Neural cell (in vitro differentiated cells): ENCODE measurements around the gene OR7E24. TPM values are rescaled to one million over a fixed set of nuclear protein-coding genes. Genes with fewer than 3 reads are reported as not detected.

Source experiments
- H2AFZ ChIP-seq: fragments of 200-600, 300-800 bp; sonication (generic), shearing (Covaris generic); 2 replicates; pipeline ENCODE4 v1.6.0; 2014; ENCODE audit warnings: low read depth, mild to moderate bottlenecking, antibody characterized with exemption, low read length, moderate library complexity
- H3F3A ChIP-seq: fragments of 200-600 bp; shearing (Covaris generic); 2 replicates; pipeline ENCODE4 v1.6.1; 2016; ENCODE audit warnings: mild to moderate bottlenecking, moderate library complexity, mixed read lengths, antibody characterized with exemption, low read length; ENCODE audit not compliant: insufficient read depth, poor library complexity, severe bottlenecking
- H3K27ac ChIP-seq: fragments of 200-600, 300-800 bp; sonication (generic), shearing (Covaris generic); 2 replicates; pipeline ENCODE4 v1.5.1; 2014; ENCODE audit warnings: mild to moderate bottlenecking, low read length, moderate library complexity
- H3K27me3 ChIP-seq: fragments of 300-800, 200-600 bp; sonication (generic), shearing (Covaris generic); 2 replicates; pipeline ENCODE4 v1.6.0; 2014; ENCODE audit warnings: mild to moderate bottlenecking, low read depth, low read length, moderate library complexity; ENCODE audit not compliant: insufficient read depth
- H3K36me3 ChIP-seq: fragments of 300-800, 200-600 bp; sonication (generic), shearing (Covaris generic); 2 replicates; pipeline ENCODE4 v1.5.1; 2014; ENCODE audit warnings: mild to moderate bottlenecking, antibody characterized with exemption, low read length, moderate library complexity; ENCODE audit not compliant: insufficient read depth
- H3K4me2 ChIP-seq: fragments of 300-800, 200-600 bp; sonication (generic), shearing (Covaris generic); 2 replicates; pipeline ENCODE4 v1.6.0; 2014; ENCODE audit warnings: mild to moderate bottlenecking, low read length
- H3K4me3 ChIP-seq: fragments of 300-800, 200-600 bp; sonication (generic), shearing (Covaris generic); 2 replicates; pipeline ENCODE4 v1.5.1; 2014; ENCODE audit warnings: mild to moderate bottlenecking, low read length, moderate library complexity
- H3K79me2 ChIP-seq: fragments of 200-600 bp; shearing (Covaris generic); replicated peaks from 2 replicates; pipeline ENCODE4 v1.6.0; 2014; ENCODE audit warnings: mild to moderate bottlenecking, low read length, moderate library complexity; ENCODE audit not compliant: insufficient read depth
- H3K9ac ChIP-seq: fragments of 300-800, 200-600 bp; sonication (generic), shearing (Covaris generic); 2 replicates; pipeline ENCODE4 v1.6.1; 2016; ENCODE audit warnings: mild to moderate bottlenecking, low read length, mixed read lengths
- H3K9me2 ChIP-seq: fragments of 200-600 bp; shearing (Covaris generic); 2 replicates; pipeline ENCODE4 v1.6.1; 2016; ENCODE audit warnings: mild to moderate bottlenecking, low read length, mixed read lengths; ENCODE audit not compliant: insufficient read depth
- H3K9me3 ChIP-seq: fragments of 200-600, 300-800 bp; sonication (generic), shearing (Covaris generic); 2 replicates; pipeline ENCODE4 v1.6.1; 2016; ENCODE audit warnings: mild to moderate bottlenecking, mixed run types, low read length, moderate library complexity, mixed read lengths
- H4K20me1 ChIP-seq: fragments of 200-600 bp; shearing (Covaris generic); 2 replicates; pipeline ENCODE4 v1.6.1; 2016; ENCODE audit warnings: mild to moderate bottlenecking, mixed run types; ENCODE audit not compliant: insufficient read depth
- EP300 ChIP-seq: fragments of 450-650 bp; conservative IDR thresholded peaks from 2 replicates; pipeline ENCODE4 v1.6.1; 2014; ENCODE audit warnings: antibody characterized with exemption, mild to moderate bottlenecking, moderate library complexity; ENCODE audit not compliant: poor library complexity, severe bottlenecking
- EZH2 ChIP-seq: fragments of 200-600, 300-800 bp; shearing (Covaris generic), sonication (generic); IDR thresholded peaks from 2 replicates; pipeline ENCODE4 v1.6.1; 2014; ENCODE audit warnings: antibody characterized with exemption, low read length, borderline replicate concordance, mild to moderate bottlenecking; ENCODE audit not compliant: insufficient read depth, poor library complexity, severe bottlenecking
- MXI1 ChIP-seq: fragments of 450-650 bp; conservative IDR thresholded peaks from 2 replicates; pipeline ENCODE4 v1.6.1; 2014; ENCODE audit warnings: antibody characterized with exemption, mild to moderate bottlenecking; ENCODE audit not compliant: poor library complexity, severe bottlenecking
- POLR2AphosphoS5 ChIP-seq: IDR thresholded peaks from 2 replicates; pipeline ENCODE4 v1.6.1; 2012
- RAD21 ChIP-seq: fragments of 450-650 bp; conservative IDR thresholded peaks from 2 replicates; pipeline ENCODE4 v1.6.1; 2014; ENCODE audit warnings: antibody characterized with exemption, mild to moderate bottlenecking, moderate library complexity
- SMC3 ChIP-seq: fragments of 450-650 bp; conservative IDR thresholded peaks from 2 replicates; pipeline ENCODE4 v1.6.1; 2014; ENCODE audit warnings: antibody characterized with exemption, mild to moderate bottlenecking, moderate library complexity; ENCODE audit not compliant: poor library complexity
- TAF1 ChIP-seq: IDR thresholded peaks from 2 replicates; pipeline ENCODE4 v1.6.1; 2012; ENCODE audit warnings: low read depth
- polyA plus RNA-seq: library from polyadenylated mRNA; depleted of rRNA; stranded (reverse); fragments of >200 nt; gene quantifications from 2 replicates; pipeline ENCODE4 v1.2.3, GENCODE V29; 2014
- TF ChIP-seq, protein P1 (sequence below): IDR thresholded peaks from 2 replicates; pipeline ENCODE4 v1.6.1; 2012; ENCODE audit warnings: borderline replicate concordance
- TF ChIP-seq, protein P2 (sequence below): fragments of 450-650 bp; IDR thresholded peaks from 2 replicates; pipeline ENCODE4 v1.5.1; 2014; ENCODE audit warnings: antibody characterized with exemption, mild to moderate bottlenecking, moderate library complexity; ENCODE audit not compliant: poor library complexity, severe bottlenecking

OR7E24 gene
- polyA plus RNA-seq, 1 donor from 2014 or later = not detected

GRCh38 chr19:9289231-9289884, 38.6 kb downstream of the OR7E24 start:
- Histone ChIP-seq H3K4me3 (no peak overlapping the region), H2AFZ (no peak overlapping the region), H3K79me2 (no peaks in the 10 kb centered on the region), H3K9me3 (peaks cover 20% of the 10 kb centered on the region), H3K36me3 (peaks cover 19% of the 10 kb centered on the region), H3K27ac (no peak overlapping the region), H3K9ac (no peak overlapping the region), H4K20me1 (no peaks in the 10 kb centered on the region), H3F3A (no peaks in the 10 kb centered on the region), H3K4me2 (no peak overlapping the region), H3K9me2 (no peaks in the 10 kb centered on the region), H3K27me3 (no peaks in the 10 kb centered on the region)
- TF ChIP-seq TAF1 = no peak
- no peak for TF ChIP-seq EP300
- TF ChIP-seq, protein P1, sequence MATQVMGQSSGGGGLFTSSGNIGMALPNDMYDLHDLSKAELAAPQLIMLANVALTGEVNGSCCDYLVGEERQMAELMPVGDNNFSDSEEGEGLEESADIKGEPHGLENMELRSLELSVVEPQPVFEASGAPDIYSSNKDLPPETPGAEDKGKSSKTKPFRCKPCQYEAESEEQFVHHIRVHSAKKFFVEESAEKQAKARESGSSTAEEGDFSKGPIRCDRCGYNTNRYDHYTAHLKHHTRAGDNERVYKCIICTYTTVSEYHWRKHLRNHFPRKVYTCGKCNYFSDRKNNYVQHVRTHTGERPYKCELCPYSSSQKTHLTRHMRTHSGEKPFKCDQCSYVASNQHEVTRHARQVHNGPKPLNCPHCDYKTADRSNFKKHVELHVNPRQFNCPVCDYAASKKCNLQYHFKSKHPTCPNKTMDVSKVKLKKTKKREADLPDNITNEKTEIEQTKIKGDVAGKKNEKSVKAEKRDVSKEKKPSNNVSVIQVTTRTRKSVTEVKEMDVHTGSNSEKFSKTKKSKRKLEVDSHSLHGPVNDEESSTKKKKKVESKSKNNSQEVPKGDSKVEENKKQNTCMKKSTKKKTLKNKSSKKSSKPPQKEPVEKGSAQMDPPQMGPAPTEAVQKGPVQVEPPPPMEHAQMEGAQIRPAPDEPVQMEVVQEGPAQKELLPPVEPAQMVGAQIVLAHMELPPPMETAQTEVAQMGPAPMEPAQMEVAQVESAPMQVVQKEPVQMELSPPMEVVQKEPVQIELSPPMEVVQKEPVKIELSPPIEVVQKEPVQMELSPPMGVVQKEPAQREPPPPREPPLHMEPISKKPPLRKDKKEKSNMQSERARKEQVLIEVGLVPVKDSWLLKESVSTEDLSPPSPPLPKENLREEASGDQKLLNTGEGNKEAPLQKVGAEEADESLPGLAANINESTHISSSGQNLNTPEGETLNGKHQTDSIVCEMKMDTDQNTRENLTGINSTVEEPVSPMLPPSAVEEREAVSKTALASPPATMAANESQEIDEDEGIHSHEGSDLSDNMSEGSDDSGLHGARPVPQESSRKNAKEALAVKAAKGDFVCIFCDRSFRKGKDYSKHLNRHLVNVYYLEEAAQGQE = no peak
- TF ChIP-seq SMC3 = no peak
- TF ChIP-seq EZH2 = no peak
- TF ChIP-seq MXI1 = no peak
- TF ChIP-seq, protein P2, sequence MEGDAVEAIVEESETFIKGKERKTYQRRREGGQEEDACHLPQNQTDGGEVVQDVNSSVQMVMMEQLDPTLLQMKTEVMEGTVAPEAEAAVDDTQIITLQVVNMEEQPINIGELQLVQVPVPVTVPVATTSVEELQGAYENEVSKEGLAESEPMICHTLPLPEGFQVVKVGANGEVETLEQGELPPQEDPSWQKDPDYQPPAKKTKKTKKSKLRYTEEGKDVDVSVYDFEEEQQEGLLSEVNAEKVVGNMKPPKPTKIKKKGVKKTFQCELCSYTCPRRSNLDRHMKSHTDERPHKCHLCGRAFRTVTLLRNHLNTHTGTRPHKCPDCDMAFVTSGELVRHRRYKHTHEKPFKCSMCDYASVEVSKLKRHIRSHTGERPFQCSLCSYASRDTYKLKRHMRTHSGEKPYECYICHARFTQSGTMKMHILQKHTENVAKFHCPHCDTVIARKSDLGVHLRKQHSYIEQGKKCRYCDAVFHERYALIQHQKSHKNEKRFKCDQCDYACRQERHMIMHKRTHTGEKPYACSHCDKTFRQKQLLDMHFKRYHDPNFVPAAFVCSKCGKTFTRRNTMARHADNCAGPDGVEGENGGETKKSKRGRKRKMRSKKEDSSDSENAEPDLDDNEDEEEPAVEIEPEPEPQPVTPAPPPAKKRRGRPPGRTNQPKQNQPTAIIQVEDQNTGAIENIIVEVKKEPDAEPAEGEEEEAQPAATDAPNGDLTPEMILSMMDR = no peak
- no peak for TF ChIP-seq RAD21
- TF ChIP-seq POLR2AphosphoS5 = no peak

GRCh38 chr19:9295411-9295849, 44.7 kb downstream of the OR7E24 start:
- peaks cover 41% of the 10 kb centered on the region for H3K36me3 ChIP-seq
- no peaks in the 10 kb centered on the region for H3F3A ChIP-seq
- no peaks in the 10 kb centered on the region for H4K20me1 ChIP-seq
- peaks cover 48% of the 10 kb centered on the region for H3K9me3 ChIP-seq
- H3K27ac ChIP-seq = no peak overlapping the region
- no peaks in the 10 kb centered on the region for H3K27me3 ChIP-seq
- no peak overlapping the region for H3K4me2 ChIP-seq
- H3K9me2 ChIP-seq = no peaks in the 10 kb centered on the region
- no peak overlapping the region for H3K4me3 ChIP-seq
- H3K79me2 ChIP-seq = no peaks in the 10 kb centered on the region
- H2AFZ ChIP-seq = no peak overlapping the region
- H3K9ac ChIP-seq = no peak overlapping the region
- TF ChIP-seq RAD21 (no peak), EZH2 (no peak), TAF1 (no peak), POLR2AphosphoS5 (no peak), MXI1 (no peak), SMC3 (no peak)
- TF ChIP-seq, protein P2 = no peak
- TF ChIP-seq, protein P1 = no peak
